Measurements from ENCODE around the gene MRPL53.

MRPL53 gene

GRCh38 chr2:74458132-74458937 is 14.1 kb downstream of the MRPL53 start, which contains the start of gene WBP1 (continued):
- TF ChIP-seq, protein P1, sequence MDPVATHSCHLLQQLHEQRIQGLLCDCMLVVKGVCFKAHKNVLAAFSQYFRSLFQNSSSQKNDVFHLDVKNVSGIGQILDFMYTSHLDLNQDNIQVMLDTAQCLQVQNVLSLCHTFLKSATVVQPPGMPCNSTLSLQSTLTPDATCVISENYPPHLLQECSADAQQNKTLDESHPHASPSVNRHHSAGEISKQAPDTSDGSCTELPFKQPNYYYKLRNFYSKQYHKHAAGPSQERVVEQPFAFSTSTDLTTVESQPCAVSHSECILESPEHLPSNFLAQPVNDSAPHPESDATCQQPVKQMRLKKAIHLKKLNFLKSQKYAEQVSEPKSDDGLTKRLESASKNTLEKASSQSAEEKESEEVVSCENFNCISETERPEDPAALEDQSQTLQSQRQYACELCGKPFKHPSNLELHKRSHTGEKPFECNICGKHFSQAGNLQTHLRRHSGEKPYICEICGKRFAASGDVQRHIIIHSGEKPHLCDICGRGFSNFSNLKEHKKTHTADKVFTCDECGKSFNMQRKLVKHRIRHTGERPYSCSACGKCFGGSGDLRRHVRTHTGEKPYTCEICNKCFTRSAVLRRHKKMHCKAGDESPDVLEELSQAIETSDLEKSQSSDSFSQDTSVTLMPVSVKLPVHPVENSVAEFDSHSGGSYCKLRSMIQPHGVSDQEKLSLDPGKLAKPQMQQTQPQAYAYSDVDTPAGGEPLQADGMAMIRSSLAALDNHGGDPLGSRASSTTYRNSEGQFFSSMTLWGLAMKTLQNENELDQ (tag by site-specific recombination; IDR thresholded peaks at IDR 0.05; ENCODE audit: low read depth), result no peak
- TF ChIP-seq YY2 (tag by site-specific recombination; IDR thresholded peaks at IDR 0.05) (peak; percentile 88), KLF16 (tag by site-specific recombination; IDR thresholded peaks at IDR 0.05) (0 out of 2 replicates have a peak, but pooled peaks have one; percentile 16), KLF1 (tag by site-specific recombination; IDR thresholded peaks at IDR 0.05) (no peak), ZFHX2 (tag by site-specific recombination; conservative IDR thresholded peaks at IDR 0.05) (peak; percentile 32; the same call in 1 of the 2 replicates), ZNF280C (tag by site-specific recombination; IDR thresholded peaks at IDR 0.05) (no peak)

- Histone ChIP-seq H3K36me3 (ENCODE audit: control insufficient read depth in 2 of 2, insufficient read depth in 1 of 2, low read length in 2 of 2) (peaks cover 0 to 28% of the 10 kb centered on the region in 2 experiments; a peak in 1 of 3 replicates), H3K4me1 (ENCODE audit: control insufficient read depth, insufficient read depth, low read length) (peaks cover 5% of the 10 kb centered on the region), H3K27ac (ENCODE audit: extremely low read depth, low read depth, low read length) (peak overlapping the region; percentile 96), H3K4me3 (ENCODE audit: low read depth, low read length) (peak overlapping the region; percentile 60), H3K9me3 (ENCODE audit: control insufficient read depth, insufficient read depth, low read depth, low read length) (no peaks in the 10 kb centered on the region)
- ChIA-PET POLR2A (interaction anchor here (0.7 to 3.8 kb wide), 22 partner anchors 9 to 279 kb away, joined by 3 to 44 read pairs (median 6); partner anchors contain the start of genes AUP1, C2orf81, CCDC142 and HTRA2), CTCF (interaction anchor here (0.6 to 1.5 kb wide), 3 partner anchors 13 to 122 kb away, joined by 3 to 6 read pairs (median 3); no protein-coding TSS in a partner anchor)
- TF ChIP-seq ZNF335 (tag by site-specific recombination; conservative IDR thresholded peaks at IDR 0.05) (peak; percentile 92), ZNF768 (tag by site-specific recombination; IDR thresholded peaks at IDR 0.05) (no peak), ZNF513 (tag by site-specific recombination; IDR thresholded peaks at IDR 0.05) (no peak), ZNF704 (tag by site-specific recombination; IDR thresholded peaks at IDR 0.05) (no peak), ZSCAN4 (tag by site-specific recombination; IDR thresholded peaks at IDR 0.05) (no peak), ZNF623 (tag by site-specific recombination; IDR thresholded peaks at IDR 0.05) (no peak), MYNN (tag by site-specific recombination; IDR thresholded peaks at IDR 0.05; ENCODE audit: borderline replicate concordance) (no peak), ZNF610 (tag by site-specific recombination; IDR thresholded peaks at IDR 0.05; ENCODE audit: borderline replicate concordance) (no peak), ZNF24 (tag by site-specific recombination; IDR thresholded peaks at IDR 0.05) (no peak), ZNF561 (tag by site-specific recombination; IDR thresholded peaks at IDR 0.05; ENCODE audit: borderline replicate concordance) (peak; percentile 78; the same call in 1 of the 2 replicates), ZNF843 (tag by site-specific recombination; IDR thresholded peaks at IDR 0.05) (no peak), SP3 (tag by site-specific recombination; IDR thresholded peaks at IDR 0.05) (peak; percentile 36), KLF16 (tag by site-specific recombination; IDR thresholded peaks at IDR 0.05) (peak; percentile 62; the same call in 1 of the 2 replicates), ZNF558 (tag by site-specific recombination; IDR thresholded peaks at IDR 0.05) (no peak), ZNF302 (tag by site-specific recombination; IDR thresholded peaks at IDR 0.05; ENCODE audit: low read depth) (no peak), ZSCAN16 (tag by site-specific recombination; IDR thresholded peaks at IDR 0.05) (no peak), WT1 (tag by site-specific recombination; IDR thresholded peaks at IDR 0.05) (peak; percentile 34; the same call in 1 of the 2 replicates), ZBTB21 (tag by site-specific recombination; IDR thresholded peaks at IDR 0.05) (peak; percentile 86), MZF1 (tag by site-specific recombination; IDR thresholded peaks at IDR 0.05; ENCODE audit: borderline replicate concordance) (peak; percentile 51; the same call in 1 of the 2 replicates)
- TF ChIP-seq, protein P2, sequence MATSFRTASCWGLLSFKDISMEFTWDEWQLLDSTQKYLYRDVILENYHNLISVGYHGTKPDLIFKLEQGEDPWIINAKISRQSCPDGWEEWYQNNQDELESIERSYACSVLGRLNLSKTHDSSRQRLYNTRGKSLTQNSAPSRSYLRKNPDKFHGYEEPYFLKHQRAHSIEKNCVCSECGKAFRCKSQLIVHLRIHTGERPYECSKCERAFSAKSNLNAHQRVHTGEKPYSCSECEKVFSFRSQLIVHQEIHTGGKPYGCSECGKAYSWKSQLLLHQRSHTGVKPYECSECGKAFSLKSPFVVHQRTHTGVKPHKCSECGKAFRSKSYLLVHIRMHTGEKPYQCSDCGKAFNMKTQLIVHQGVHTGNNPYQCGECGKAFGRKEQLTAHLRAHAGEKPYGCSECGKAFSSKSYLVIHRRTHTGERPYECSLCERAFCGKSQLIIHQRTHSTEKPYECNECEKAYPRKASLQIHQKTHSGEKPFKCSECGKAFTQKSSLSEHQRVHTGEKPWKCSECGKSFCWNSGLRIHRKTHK (tag by site-specific recombination; IDR thresholded peaks at IDR 0.05), result no peak
Observed at GRCh38 chr2:74457549-74458131, 14.8 kb downstream of the MRPL53 start.

Data from HEK293 (cell line).